Activated CD8-positive, alpha-beta memory T cell treated with anti-CD3 and anti-CD28 coated beads for 48 hours (primary cell): ENCODE results near the gene POLL.

Source experiments
- DNase-seq, 3 experiments: peaks; one replicate each; pipeline ENCODE4 v3.0.0-alpha.2; 2020; ENCODE audit warnings: low read depth in 2 of 3, low spot score in 2 of 3

Gene POLL

DNA sequence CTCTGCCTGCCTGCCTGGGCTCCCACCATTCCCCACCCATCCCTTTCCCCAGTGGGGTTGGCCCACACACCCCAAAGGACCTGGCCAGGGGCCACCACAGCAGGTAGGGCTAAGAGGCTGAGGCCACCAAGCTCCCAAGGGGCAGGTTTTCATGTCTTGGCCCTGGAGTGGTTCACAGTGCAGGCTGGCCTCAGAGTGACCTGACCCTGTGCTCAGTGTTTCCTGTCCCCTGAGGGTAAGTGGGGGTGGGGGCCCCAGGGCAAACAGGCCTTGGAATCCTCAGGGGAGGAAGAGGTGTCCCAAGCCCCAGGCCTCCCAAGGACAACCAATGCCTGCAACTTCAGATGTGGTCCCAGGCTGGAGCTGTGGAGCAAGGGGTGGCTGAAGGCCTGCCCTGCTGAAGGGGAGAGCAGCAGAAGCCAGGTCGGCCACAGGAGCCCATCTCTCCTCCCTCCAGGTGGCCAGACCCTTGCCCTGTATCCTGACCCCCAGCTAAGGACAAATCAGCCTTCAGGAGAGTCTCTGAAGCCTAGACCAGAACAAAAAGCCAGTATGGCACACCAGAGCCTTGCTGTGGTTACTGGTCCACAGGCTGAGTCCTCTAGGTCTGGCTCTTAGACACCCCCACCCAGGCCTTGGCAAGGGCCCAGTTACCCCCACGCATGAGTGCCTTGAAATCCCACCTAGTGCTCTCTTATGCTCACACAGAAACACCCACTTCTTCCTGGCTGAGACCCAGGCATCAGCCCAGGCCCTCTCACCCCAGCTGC lies 27.6 kb downstream of the POLL start:
- no peak for DNase-seq

DNA sequence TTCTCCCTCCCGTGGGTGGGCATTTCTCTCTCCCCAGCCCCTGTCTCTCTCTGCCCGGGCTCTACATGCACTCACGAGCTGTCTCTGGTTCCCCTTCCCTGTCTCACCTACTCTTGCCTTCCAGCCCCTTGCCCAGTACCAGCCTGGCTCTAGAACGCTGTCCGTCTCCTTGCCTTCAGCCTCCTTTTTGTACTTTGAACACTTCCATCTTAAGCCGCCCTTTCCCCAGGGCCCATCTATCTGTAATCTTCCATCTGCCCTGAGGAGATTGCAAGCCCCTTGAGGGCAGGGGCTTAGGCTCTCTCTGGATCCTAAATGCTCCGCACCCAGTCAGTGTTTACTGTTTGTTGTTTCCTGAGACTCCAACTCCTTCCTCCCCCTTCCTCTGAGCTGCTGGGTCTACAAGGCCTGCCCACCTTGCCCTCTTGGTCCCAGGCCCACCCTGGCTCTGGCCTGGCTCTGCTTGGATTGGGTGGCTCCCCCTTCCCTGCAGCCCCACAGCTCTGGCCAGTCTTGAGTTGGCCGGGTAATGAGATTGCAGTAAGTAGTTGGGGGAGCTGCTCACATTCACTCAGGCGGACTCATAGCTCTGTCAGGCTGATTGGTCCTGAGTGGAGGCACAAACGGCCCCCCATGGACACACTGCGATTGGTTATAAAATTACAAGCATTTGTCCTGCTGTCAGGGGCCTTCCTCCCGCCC lies 28.3 kb downstream of the POLL start:
- no peak for DNase-seq

DNA sequence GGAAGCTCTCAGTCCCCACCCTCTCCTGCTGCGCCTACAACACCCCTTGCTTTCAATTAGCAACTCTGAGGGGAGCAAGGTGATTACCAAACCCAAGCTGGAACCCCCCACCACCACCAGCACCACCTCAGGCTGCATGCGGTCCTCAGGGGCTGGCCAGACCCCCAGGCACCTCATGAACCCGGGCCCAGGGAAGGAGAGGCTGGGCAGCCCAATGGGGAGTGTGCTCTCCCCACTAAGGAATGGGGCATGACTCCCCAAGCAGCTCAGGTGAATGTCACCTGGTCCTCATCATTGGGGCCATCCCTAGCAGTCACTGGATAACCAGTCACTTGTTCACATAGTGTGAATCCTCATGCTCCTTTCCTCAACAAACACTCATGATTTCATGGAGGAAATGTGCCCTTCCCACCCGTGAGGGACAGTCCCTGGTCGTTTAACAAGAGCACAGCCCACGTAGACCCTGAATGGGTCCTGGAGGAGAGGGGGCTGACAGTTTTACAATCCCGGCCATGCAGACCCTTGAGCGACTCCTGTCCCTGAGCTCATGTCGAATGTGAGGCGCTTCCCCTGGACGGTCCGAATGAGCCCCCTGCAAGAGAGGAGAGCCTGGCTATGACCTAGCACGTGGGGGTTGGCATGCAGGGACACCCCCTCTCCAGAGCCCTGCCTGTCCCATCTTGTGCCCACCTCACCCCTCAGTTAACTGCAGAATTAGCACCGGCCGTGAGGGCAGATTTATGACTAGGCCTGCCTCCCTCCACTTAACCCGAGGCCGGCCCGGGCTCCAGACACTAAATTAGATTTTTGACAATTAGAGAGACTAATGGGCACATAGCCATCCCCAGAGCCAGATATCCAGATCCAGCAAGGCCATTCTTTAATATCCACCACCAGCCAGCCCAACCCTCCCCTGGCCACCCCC lies 29.1 kb downstream of the POLL start:
- no peak for DNase-seq

DNA sequence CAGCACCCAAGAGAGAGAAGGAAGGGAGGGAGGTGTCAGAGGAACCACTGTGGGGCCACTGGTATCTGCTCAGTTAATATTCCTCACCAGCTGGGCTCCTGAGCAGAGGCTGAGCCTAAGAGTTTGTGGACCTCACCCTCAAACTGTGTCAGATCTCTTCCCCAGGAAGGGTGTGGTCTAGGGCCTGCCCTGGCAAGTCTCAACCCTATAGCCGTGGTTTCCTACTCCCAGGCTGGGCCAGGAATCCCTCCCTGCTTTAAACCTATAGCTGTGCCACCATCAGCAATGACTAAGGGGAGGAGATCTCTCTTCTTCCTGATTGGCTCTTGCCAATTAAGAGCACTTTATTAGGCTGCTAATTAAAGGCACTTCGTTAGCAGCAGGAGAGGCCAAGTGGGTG lies 29.9 kb downstream of the POLL start:
- no peak for DNase-seq

DNA sequence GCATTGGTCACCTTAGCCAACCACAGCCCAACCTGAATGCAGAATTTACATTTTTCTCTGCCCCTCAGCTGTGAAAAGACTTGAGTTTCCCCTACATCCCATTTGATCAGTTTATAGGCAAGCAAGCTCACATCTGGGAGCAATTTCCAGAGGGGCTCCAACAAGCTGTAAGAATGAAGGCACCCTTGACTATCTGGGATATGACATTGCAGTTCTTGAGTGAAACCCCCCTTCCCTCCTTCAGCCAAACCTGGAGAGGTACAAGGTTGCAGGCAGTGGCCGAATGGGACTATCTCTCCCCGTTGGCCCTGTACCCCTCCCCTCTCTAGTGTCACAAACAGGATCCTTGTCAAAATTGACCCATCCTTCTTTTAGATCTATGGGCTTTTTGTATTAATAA lies 30.5 kb downstream of the POLL start:
- no peak for DNase-seq

DNA sequence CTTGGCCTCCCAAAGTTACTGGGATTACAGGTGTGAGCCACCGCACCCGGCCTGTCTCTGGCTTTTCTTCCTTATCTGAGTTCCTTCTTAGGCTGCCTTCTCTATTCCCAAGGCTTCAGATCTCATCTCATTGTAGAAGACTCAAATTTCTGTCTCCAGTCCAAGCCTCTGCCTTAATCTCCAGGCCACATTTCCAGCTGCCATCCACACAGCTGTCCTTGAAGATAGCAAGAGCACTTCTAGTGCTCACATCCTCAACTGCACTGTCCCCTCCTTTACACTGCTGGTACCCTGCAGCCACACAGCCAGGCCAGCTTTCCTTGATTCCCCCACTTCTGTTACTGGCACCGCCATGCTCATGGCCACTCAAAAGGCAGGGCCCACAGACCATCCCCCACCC lies 35.6 kb downstream of the POLL start:
- no peak for DNase-seq

DNA sequence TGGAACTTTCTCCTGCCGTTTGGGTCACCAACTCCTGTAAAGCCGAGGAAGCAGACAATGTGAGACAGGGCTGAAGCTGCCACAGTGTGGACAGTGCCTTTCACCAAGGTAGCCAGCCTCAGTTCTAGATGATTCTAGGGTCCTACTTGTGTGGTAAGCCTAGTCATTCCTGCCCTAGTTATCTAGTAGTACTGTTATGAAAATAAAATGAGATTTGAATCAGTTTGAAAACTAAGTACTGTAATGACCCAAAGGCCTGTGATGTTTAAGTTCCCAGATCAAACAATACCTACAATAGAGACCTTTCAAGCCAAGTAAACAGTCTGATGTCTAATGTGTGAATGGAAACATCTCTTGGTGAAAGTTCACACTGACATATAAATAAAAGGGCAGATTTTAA lies 37.1 kb downstream of the POLL start:
- no peak for DNase-seq

DNA sequence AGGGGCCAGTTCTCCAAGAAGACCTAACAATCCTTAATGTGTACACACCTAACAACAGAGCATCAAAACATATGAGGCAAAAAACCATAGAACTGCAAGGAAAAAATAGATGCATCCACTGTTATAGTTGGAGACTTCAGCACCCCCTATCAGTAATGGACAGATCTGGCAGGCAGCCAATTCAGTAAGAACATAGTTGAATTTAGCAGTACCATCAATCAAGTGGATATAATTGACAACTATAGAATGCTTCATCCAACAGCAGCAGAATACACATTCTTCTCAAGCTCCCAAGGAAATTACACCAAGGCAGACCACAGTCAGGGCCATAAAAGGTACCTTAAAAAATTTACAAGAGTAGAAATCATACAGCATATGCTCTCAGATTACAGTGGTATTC lies 42.2 kb downstream of the POLL start:
- DNase-seq: no peak

DNA sequence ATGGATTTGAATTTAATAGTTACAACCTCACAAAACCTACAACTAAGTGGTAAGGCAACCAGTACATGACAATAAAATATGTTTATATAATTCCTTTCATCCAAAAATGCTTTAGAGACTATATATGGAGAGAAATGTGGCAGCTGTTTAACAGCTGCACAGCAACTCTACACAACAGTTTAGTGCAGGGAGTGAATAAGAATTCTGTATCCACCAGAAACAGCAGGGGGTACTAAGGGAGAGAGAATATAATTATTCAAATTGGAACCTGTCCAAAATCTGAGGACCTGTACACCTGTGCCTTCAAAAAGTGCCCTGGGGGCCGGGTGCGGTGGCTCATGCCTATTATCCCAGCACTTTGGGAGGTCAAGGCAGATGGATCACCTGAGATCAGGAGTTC lies 49.6 kb downstream of the POLL start:
- no peak for DNase-seq

DNA sequence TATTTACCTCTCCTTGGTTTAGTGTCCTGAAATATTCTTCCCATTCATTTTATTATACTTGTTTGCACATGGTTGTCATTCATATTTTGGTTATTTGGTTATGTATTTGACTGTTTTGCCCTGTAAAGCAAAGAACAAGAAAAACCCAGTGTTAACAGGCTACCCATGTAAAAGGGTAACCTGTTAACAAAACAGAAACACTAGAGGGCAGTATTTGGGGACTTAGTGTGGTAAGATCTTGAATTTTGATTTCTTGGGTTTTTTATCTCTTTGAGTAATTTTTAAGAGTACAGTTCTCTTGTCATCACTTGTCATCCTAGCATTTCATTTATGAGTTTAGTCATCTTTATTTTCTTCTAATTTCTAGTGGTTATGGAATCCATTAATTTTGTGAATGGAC lies 51.3 kb downstream of the POLL start:
- DNase-seq: no peak

DNA sequence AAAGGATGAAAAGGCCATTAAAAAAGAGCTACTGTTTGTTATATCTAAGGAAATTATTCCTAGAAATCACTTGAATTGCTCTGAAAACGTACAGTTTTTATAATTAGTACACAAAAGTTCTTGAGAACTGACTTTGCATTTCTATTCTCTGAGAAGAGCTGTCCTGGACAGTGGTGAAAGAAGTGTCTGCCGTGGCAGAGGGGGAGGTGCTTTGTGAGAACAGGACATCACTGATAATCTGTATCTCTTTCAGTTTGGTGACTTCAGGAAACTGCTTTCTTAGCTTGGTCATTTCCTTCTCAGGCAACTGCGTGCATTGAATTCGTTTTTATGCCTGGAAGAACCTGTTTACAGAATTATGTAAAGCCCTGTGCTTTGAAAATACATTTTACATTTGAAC lies 52.1 kb downstream of the POLL start:
- no peak for DNase-seq

DNA sequence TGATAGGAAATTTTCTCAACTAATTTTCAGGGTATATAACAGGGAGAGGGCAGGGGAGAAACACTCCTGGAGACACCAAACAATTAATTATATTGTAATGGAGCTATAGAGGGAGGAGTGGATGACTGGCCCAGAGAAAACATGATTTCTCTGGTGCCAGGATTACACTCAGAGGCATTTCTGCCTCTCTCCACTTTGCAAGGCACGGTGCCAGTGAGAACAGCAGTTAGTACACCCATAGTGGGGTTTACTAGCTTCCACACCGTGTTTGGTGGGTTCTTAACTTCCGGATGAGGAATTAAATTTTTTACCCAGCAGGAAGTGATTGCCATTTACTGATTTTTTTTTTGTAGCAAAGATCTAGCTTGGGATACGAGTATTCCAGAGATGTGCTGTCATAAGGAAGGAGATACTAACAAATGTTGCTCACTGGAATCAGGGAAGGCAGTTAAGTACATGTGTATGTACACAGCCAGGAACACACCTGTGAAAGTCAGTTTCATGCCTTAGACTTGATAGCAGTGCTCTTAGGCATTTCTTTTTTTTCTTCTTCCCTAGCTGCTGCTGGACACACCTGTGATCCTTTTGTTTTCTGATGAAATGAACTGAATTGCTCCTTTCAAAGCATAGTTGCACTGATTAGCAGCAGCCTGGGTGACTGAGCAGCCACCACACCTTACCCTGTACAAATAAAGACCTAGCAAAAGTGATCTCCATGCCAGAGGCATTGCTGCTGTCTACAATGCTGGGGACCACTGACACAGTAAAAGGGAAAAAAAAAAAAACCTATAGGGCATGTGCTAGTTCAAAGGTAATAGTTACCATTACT lies 58.1 kb downstream of the POLL start:
- no peak for DNase-seq

DNA sequence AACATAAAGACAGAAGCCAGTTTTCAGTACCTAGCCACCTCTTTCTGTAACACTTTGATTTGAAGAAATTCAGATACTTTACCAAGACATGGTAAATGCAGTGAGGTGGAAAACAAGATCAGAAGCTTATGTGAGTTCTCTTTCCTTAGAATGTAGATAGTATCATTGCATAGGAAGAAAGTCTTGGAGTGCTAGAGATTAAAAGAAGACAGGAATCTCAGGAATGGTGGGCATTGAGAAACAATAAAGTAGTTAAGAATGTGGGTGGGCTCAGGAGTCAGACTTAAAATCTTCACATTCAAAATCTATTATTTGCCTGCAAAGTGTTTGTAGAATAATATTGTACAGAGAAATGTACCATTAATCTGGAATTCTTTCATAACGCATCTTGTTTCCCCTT lies 58.9 kb downstream of the POLL start:
- DNase-seq: no peak
